ENCODE data around the gene U2SURP. TPM values are rescaled to one million over a fixed set of nuclear protein-coding genes. Genes with fewer than 3 reads are reported as not detected.
A peak's percentile ranks its signal among the peaks of the same experiment; 100 is the strongest.

U2SURP gene
- total RNA-seq, 4 donors from 2014 or later: 25.4 to 70.8 (median 51.0) TPM

DNA sequence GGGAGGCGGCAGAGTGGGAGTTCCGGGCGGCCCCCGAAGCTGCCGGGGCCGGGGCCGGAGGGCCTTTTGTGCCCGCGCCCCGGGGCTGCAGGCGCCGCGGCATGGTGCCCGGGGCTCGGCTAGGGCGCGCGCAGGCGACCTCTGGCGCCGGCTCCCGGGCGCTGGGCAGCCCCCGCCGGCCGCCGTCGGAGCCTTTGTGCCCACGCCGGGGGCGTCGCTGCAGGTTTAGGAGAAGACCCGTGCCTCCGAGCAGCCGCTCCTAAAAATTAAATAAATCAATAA lies 38.2 kb upstream of the U2SURP start:
- no peak overlapping the region for H3K27ac ChIP-seq
- no CpG with 5 or more reads among the region's 35 CpGs for WGBS, 2 donors
- peak overlapping the region; percentile 31 to 75 (median 50) for H3K4me3 ChIP-seq
- TF ChIP-seq, protein P1, sequence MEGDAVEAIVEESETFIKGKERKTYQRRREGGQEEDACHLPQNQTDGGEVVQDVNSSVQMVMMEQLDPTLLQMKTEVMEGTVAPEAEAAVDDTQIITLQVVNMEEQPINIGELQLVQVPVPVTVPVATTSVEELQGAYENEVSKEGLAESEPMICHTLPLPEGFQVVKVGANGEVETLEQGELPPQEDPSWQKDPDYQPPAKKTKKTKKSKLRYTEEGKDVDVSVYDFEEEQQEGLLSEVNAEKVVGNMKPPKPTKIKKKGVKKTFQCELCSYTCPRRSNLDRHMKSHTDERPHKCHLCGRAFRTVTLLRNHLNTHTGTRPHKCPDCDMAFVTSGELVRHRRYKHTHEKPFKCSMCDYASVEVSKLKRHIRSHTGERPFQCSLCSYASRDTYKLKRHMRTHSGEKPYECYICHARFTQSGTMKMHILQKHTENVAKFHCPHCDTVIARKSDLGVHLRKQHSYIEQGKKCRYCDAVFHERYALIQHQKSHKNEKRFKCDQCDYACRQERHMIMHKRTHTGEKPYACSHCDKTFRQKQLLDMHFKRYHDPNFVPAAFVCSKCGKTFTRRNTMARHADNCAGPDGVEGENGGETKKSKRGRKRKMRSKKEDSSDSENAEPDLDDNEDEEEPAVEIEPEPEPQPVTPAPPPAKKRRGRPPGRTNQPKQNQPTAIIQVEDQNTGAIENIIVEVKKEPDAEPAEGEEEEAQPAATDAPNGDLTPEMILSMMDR (IDR thresholded peaks at IDR 0.05): no peak
- no peak for TF ChIP-seq POLR2A (IDR thresholded peaks at IDR 0.05)
- no peak for DNase-seq
- intact Hi-C loops (cut with DNase I): no loop called here
- peaks cover 6 to 20% (median 12%) of the 10 kb centered on the region in 3 donors for H3K4me1 ChIP-seq
- H3K9me3 ChIP-seq: no peaks in the 10 kb centered on the region
- H3K27me3 ChIP-seq: peaks cover 0 to 81% (median 15%) of the 10 kb centered on the region in 4 donors
- H3K36me3 ChIP-seq: no peaks in the 10 kb centered on the region

GRCh38 chr3:142963516-142964448 lies 37.6 kb upstream of the U2SURP start, which contains the start of gene PAQR9:
TSS of gene PAQR9 (minus strand) at chr3:142963674. CDS start at chr3:142963336, 338 bp downstream.
- Histone ChIP-seq H3K36me3 (no peaks in the 10 kb centered on the region), H3K27ac (no peak within 1 kb of the TSS), H3K4me3 (peak within 1 kb of the TSS; percentile 31 to 75 (median 50)), H3K4me1 (peaks cover 6 to 16% (median 12%) of the 10 kb centered on the region in 3 donors), H3K27me3 (peaks cover 0 to 75% (median 14%) of the 10 kb centered on the region in 4 donors), H3K9me3 (no peaks in the 10 kb centered on the region)
- DNase-seq: no peak
- TF ChIP-seq, protein P1 (IDR thresholded peaks at IDR 0.05): no peak
- no peak for TF ChIP-seq POLR2A (IDR thresholded peaks at IDR 0.05)
- 13 to 23% methylated on average over 9 to 13 of the region's 117 CpGs for WGBS, 2 donors
- intact Hi-C loops (cut with DNase I): no loop called here

- peaks cover 6 to 16% (median 12%) of the 10 kb centered on the region in 3 donors for H3K4me1 ChIP-seq
- H3K9me3 ChIP-seq: no peaks in the 10 kb centered on the region
- TF ChIP-seq POLR2A (IDR thresholded peaks at IDR 0.05): no peak
- TF ChIP-seq, protein P1 (IDR thresholded peaks at IDR 0.05): no peak
- H3K27me3 ChIP-seq: peaks cover 0 to 70% (median 13%) of the 10 kb centered on the region in 4 donors
- H3K27ac ChIP-seq: no peak overlapping the region
- H3K4me3 ChIP-seq: no peak overlapping the region
- H3K36me3 ChIP-seq: no peaks in the 10 kb centered on the region
- intact Hi-C loops (cut with DNase I): no loop called here
- 69% methylated on average over 3 of the region's 3 CpGs for WGBS, 2 donors
- DNase-seq: no peak
These were observed 35.8 kb upstream of the U2SURP start for GRCh38 chr3:142965581-142965980.

- Histone ChIP-seq H3K36me3 (no peaks in the 10 kb centered on the region), H3K4me3 (no peak overlapping the region), H3K27me3 (peaks cover 0 to 59% (median 13%) of the 10 kb centered on the region in 4 donors), H3K27ac (no peak overlapping the region), H3K4me1 (peaks cover 6 to 16% (median 12%) of the 10 kb centered on the region in 3 donors), H3K9me3 (no peaks in the 10 kb centered on the region)
- 85 to 91% methylated on average over 2 of the region's 2 CpGs for WGBS, 2 donors
- intact Hi-C loops (cut with DNase I): no loop called here
- no peak for DNase-seq
- TF ChIP-seq, protein P1 (IDR thresholded peaks at IDR 0.05): no peak
- no peak for TF ChIP-seq POLR2A (IDR thresholded peaks at IDR 0.05)
These were observed 34.6 kb upstream of the U2SURP start for GRCh38 chr3:142966808-142967207.

DNA sequence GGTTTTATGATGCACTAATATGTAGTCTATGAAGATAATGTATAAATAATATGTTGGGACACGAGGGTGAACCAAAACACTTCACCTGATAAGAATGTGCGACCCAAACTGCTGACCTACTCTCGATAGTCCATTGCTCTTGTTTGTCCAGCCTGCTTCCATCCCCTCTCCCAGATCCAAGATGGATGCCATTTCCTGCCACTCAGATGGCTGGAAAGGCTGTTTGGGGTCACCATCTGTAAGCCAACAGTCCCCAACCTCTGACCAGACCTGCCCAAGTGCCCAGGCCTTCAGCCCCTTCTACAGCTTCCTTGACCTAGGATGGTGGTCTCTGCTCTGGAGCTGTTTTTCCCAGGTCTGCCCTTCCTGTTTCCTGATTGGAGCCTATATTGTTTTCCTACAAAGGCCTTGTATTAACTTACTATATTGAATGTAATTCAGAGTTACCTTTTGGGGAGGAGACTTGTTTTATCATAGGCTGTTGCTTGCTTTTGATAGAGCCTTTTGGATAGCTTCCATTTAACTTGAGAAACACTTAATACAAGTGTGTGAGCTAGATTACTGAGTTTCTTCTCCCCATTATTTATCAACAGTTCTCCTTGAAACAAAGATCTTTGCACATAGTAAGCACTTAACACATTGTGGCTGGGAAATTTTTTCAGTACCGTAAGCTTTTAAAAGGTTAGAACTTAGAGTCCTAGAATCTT lies 32.9 kb upstream of the U2SURP start:
- H3K9me3 ChIP-seq: no peaks in the 10 kb centered on the region
- WGBS, 2 donors: 79 to 85% methylated on average over 4 of the region's 4 CpGs
- TF ChIP-seq POLR2A (IDR thresholded peaks at IDR 0.05): no peak
- TF ChIP-seq, protein P1 (IDR thresholded peaks at IDR 0.05): no peak
- intact Hi-C loops (cut with DNase I): no loop called here
- no peaks in the 10 kb centered on the region for H3K36me3 ChIP-seq
- no peak for DNase-seq
- no peak overlapping the region for H3K27ac ChIP-seq
- H3K27me3 ChIP-seq: peaks cover 0 to 47% (median 2%) of the 10 kb centered on the region in 4 donors
- H3K4me1 ChIP-seq: peaks cover 6 to 9% (median 6%) of the 10 kb centered on the region in 3 donors
- no peak overlapping the region for H3K4me3 ChIP-seq
